HG03354 (cell line): ENCODE measurements around the gene RET.

Experiments
- ATAC-seq: cut with Tn5 transposase; IDR thresholded peaks from one replicate; pipeline ENCODE4 v1.9.1; 2021; ENCODE audit warnings: mild to moderate bottlenecking; ENCODE audit not compliant: unreplicated experiment, poor library complexity, severe bottlenecking

The RET gene

DNA sequence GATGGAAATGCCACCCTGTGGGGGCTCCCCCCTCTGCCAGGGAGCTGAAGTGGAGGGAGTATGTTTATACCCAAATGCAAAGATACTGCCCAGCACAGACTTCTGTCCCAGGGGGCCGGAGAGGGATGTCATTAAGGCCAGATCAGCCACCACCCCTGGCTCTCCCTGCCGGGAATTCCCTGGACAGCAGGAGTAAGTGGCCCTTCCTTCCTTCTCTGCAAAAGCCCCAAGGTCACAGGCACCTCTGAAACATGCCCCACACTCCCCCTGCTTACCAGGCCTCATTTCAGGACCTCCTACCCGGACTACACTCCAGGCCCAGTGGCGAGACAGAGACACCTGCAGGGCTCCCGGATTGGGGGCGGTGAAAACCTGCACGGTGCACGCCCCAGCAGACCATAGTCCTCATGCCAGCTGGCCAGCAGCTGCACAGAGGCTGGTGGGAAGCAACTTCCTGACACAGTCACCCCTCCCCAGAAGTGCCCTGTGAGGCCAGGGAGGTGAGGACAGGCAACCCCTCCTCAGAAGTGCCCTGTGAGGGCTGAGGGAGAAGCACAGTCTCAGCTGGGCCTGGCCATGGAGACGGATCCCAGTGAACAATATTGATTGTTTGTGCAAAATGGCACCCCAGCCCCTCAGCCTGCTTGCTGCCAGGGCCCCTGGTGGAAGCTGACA lies 33.0 kb upstream of the RET start:
- no peak for ATAC-seq

DNA sequence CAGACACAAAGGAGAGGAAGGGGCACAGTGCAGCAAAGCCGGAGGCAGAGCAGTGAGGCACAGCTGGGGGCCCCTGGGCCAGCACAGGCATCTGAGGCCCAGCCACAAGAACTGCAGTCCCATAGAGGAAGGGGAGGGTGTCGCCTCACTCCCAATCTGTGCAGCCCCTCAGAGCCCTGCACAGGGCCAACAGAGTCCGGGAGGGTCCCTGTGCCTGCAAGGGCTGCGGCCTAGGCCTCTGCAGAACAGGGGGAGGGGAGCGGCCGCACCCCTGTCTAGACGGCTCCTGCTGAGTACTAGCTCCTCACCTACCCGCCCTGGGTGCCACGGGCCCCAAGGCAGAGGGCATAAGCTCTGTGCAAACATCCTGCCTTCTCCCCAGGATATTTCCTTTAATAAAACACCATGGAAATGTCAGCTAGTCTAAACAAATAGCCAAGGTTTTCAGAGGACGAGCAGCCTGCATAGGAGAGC lies 32.4 kb upstream of the RET start:
- no peak for ATAC-seq

DNA sequence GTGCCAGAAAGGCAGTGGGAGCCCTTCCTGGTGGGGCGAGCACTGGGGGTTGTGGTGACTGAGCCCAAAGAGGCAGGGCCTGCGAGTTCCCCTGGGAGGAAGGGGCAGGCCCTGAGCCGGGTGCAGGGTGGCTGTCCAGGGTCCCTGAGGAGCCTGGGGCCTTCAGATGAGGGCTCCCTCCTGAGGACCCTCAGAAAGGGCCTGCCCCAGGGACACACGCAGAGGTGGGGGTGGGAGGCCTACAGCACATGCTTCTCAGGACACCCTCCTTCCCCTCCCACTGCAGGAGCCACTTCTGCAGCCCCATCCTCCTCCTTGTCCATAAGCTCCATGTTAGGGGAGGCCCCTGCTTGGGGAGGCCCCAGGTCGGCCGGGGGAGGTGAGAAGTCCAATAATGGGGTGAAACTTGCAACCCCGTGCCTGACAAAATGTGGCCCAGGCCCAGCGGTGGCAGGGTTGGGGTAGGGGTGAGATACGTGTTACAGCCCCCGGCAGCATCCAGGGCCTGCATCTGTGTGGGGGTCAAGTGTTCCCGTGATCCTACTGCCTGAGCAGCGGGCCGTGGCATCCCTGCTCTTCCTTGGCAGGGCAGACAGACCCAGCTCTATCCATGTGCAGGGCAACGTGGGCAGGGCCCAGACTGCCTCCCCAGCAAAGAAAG lies 31.8 kb upstream of the RET start:
- ATAC-seq, result no peak

DNA sequence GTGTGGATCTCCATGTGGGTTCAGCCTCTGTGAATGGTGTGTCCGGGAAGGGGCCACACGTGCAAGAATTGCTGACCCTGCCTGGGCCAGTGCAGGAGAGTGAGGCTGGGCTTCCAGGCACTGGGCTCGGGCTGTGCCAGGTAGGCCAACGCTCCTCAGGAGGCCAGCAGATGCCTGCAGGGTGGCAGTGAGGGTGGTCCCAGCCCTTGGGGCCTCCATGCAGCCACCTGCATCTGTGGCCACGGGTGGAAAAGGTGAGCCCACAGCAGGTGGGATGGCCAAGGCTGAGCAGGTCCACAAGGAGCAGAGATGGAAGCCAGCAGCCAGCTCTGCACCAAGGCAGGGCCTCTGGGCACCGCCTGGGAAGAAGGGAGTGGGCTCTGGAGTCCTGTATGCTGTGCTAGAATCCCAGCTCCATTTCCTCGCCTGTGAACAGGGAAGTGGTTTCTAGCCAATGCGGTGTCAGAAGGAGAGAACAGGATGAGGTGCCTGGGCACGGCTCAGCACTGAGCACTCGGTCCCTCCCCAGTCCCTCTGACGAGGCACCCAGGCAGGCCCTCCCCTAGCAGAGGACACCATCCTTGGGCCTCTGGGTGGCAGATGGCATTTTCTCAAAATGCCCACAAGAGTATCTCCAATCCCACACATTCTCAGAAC lies 31.1 kb upstream of the RET start:
- ATAC-seq, result no peak

DNA sequence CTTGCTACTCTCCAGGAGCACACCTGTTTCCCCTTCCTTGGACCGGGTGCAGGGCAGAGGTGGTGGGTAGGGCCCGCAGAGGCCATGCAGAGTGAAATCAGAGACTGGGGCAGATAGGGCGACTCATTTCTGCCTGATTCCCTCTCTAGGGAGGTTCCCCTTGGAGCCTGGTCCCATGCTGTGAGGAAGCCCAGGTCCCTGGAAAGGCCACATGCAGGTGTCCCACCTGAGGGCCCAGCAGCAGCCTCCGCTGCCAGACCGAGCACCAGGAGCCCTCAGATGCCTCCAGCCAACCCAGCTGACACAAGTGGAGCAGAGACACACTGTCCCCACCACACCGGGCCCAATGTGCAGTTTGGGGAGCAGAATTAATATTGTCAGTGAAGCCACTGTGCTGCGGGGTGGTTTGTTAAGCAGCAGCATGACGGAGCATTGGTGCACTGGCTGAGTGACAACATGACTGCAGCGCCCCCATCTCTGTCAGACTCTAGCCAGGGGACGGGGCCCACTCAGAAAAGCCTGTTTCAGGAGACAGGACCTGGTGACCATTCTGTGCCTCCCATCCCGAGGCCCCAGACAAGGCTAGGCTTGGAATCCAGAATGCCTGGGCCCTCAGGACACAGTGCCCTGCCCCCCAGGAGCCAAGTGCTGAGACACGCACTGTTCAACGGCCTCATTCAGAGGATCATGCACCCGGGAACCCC lies 30.4 kb upstream of the RET start:
- ATAC-seq, result no peak

DNA sequence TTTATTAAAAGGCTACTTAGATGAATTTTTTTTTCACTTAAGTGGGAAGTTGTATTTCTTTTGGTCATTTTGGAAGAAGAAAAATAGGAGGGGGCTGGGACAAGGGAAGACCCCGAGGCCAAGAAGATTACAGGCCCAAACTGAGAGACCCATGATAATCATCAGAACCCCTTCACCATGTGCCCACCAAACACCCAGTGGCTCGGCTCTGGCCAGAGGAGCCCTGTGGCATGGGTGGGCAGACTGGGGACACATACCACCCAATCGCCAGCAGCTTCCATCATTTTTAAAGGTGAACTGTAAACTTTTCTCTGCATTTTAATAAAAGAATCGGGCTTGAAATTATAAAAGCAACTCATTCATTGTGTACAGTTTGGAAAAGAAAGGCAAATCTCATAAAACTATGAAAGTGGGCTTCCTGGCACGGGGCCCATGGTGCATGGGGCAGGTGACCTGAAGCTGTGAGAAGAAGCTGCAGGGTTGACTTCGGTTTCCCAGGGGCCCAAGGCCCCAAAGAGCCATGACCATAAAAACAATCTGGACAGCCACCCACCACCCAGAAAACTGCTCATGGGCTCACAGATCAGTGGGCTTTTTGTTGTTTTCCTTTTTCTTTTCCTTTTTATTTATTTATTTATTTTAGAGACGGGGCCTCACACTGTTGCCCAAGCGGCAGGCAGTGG lies 29.4 kb upstream of the RET start:
- no peak for ATAC-seq

DNA sequence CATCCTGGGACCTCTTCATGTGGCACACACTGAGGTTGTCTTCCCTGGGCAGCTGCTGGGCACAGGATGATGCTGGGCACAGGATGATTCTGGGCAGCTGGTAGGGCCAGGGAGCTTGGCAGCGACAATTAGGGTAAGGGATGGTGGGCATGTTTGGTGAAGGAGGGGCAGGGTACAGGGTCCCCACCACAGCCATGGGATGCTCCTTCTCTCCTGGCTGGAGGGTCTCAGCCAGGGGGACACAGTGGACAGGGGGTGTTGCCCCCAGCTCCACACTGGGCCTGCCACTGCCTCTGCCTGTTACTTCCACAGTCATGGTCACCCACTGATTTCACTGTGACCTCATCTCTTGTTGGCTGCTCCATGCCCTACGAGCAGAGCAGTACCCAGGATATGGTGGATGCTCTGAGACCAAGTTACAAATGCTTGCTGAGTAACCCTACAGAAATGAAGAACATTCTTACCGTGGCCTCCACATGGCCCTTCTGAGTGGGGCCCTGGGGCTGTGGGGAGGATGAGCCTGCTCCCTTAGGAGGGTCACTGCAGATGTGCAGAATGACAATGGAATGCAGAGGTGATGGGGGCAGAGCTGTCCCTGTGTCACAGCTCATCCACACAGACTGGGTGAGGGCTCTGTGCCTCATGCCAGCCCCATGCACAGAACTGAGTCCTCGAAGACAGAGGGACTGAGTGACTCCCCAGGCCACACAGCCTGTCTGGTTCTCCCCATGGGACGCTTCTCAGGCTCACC lies 28.4 kb upstream of the RET start:
- ATAC-seq, result no peak

DNA sequence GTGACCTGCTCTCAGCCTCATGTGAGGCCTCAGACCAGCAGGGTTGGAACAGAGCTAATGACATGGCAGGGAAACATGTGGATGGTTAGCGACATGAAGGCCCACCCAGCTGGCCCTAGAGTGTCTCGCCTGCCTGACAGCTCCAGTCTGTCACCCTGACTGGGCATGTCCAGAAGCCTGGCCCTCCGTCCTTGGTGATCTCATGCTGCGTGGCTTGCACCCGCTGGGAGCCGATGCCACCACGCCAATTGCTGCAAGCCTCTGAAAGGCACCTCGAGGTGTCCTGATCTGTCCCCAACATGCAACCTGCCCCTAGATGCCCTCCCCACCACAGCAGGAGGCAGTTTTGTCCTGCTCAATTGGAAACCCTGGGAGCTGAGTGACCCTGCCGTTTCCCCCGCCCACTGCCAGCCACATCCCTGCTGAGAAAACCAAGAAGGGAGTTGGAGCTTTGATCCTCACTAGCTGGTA lies 27.8 kb upstream of the RET start:
- ATAC-seq, result no peak

DNA sequence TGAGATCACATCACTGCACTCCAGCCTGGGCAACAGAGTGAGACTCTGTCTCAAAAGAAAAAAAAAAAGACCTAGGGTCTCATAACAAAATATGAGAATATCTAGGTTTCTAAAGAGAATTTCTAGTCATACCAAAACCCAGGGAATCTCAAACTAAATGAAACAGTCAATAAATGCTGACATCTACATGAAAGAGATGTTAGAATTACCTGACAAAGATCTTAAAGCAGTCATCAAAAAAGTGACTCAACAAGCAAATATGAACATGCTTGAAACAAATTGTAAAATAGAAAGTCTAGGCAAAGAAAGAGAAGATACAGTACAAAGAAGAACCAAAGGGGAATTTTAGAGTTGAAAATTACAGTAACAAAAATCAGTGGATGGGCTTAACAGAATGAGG lies 26.9 kb upstream of the RET start:
- no peak for ATAC-seq

DNA sequence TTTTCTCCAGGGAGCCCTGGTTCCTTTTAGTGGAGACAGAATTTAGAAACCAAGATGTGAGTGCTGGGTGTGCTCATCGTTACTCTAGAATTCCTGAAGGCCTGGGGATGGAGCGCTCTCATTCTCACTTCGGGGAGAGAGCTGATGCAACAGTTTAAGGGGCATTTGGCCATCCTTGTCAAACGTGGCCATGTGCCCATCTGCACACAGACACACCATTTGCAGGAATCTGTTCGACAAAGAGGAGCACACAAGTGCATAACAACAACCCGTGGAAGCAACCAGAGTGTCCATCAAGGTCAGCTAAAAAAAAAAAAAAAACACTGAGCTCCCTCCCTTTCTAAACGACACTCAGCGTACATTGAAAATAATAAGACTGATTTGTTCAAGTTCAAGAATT lies 23.0 kb upstream of the RET start:
- no peak for ATAC-seq

DNA sequence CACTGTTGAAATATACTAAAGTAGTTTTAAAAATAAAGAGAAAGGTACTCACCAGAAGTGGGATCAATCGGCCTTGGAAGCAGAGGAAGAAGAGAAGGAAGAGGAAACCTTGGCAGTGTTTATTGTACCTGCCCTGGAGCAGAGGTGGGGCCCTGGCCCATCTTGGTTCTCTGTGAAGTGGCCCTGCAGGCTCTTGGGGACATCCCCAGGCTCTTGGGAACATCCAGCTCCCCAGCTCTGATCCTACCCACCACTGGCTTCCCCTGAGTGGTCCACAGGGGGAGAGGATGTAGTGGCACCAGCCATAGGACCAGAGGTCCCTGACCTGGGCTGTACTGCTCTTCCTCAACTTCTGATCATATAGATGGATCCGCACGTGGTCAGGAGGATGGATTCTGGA lies 22.3 kb upstream of the RET start:
- no peak for ATAC-seq

DNA sequence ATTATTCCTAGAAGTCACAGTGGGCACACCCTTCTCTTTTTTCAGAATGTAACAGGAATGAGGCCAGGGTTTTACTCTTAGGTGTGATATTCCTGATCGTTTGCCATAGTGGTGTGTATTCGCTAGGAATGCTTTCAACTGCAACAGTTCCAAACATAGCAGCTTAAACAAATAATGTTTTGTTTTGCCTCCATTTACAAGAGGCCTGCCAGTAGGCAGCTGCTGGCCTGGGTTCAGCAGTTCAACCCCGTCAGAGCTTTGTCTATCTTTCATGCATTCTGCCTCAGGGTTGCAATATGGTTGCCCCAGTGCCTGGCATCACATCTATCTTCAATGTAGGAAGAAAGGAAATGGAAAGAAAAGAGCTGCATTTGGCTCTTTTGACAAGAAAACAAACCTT lies 21.7 kb upstream of the RET start:
- no peak for ATAC-seq

DNA sequence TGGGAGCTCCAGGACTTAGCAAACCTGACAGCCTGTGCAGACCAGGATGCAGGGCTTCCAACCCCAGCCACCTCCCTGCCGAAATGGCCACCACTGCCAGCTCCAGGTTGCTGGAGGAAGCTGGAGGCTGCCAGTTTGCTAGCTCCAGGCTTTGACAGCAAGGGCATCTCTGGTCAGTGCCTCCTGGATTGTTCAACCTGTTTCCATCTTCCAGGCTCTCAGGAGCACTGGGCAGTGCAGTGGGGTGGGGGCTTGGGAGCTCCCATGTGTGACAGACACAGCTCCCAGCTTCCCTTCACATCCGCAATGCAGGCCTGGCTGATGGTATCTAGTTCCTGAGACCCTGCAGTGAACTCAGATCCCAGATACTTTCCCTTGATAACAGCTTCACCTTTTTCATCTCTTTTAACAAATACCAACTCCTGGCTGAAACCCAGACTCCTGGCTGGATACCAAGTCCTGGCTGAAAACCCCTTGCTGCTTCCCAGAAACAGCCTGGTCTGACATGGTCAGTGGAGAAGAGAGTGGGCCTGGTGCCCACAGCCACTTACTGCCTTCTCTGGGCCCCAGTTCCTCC lies 20.8 kb upstream of the RET start:
- ATAC-seq, result no peak

DNA sequence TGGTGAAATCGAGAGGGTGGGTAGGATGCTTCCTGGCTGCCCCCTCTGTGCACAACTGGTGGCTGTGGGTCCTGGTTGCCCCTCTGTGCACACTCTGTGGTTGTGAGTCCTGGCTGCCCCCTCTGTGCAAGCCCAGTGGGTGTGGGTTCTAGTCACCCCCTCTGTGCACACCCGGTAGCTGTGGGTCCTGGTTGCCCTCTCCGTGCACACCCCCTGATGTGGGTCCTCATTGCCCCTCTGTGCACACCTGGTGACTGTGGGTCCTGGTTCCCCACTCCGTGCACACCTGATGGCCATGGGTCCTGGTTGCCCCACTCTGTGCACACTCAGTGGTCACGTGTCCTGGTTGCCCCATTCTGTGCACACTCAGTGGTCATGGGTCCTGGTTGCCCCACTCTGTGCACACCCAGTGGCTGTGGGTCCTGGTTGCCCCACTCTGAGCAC lies 20.3 kb upstream of the RET start:
- no peak for ATAC-seq

DNA sequence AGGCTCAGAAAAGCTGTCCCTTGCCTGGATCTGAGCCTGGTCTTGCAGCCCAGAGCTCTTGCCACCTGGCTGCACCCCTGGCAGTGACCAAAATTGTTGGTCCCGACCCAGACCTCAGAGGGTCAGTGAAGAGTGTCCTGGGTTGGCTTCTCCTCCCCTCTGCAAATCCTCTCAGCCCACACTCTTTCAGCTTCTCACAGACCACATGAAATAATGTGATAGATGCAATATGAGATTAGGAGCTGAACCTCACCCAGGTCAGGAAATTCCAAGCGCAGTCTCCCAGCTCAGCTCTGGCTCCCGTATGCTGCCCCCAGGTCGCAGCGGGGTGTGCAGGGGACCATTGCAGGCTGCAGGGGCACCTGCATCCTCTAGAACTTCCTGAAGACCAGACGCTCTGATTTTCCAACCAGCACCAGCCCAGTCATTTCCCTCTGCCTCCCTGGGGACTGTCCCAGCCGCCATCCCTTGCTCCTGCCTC lies 19.6 kb upstream of the RET start:
- no peak for ATAC-seq

DNA sequence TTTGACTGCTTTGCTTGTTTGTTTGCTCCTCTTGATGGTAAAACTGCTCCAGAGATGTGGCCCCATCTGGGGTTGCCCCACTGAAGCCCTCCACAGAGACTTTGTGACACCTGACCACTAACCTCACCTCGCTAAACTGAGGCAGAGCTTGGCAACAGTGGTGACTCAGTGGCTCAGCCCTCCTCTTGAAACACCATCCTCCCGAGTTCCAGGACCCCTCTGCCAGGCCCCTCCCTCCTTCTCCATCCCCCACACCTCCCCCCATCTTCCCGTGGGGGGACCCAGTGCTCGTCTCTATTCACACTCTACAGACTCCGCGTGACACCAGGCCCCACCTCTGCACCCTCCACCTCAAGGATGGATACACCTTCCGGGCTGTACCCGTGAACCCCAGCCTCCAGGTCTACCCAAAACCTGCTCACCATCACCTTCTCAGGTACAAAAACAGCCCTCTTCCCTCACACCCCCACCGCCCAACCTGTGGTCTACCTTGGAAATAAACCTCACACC lies 19.0 kb upstream of the RET start:
- ATAC-seq, result no peak

DNA sequence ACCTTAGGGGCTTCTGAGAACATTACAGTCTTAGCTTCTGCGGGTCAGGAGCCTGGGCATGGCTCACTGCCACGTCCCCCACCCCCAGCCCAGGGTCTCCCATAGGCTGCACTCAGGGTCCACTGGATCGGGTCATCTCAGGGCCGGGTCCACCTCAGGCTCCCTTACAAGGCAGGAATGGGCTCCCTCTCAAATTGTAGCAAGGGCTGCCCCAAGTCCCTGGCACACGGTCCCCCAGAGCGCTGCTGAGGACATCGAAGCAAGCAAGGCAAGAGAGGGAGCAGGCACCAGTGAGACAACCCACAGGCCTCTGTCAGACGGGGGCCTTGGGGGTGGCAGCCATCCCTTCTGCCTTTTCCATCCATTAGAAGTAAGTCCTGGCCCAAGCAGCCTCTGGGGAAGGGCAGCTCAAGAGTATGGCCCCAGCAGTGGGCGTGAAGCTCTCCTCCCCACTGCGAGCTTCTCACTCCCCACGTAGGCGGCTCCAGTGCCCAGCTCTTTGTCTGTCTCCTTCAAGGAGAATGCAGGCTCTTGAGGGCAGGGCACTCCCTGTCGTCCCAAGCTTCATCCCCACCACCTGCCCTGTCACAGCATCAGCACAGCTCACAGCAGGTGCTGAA lies 18.0 kb upstream of the RET start:
- ATAC-seq, result no peak

DNA sequence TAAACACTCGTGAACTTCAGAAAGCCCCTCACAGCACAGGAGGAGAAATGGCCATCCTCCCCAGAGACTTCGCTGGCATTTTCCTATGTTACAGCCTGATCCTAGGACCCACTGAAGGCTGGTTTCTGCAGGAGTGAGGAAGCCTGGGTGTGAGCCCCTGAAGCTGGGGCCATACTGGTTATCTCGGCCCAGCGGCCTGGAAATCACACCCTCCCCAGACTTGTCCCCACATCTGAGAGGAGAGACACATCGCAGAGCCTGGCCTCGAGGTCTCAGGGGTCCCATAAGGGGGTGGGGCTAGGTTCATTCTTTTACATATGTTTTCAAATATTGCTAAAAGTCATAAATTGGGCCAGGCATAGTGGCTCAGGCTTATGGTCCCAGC lies 17.5 kb upstream of the RET start:
- no peak for ATAC-seq
